CD4-positive, CD25-positive, alpha-beta regulatory T cell (primary cell): Measurements from ENCODE around the gene MMD2. TPM values are rescaled to one million over a fixed set of nuclear protein-coding genes. Genes with fewer than 3 reads are reported as not detected.
"Not testable (repeated sequence)": the region's sequence is repeated elsewhere in the genome, so short reads cannot be mapped to it uniquely, and the experiment has no call there.

Experiments used
- ATAC-seq, 2 donors: fragments of 150-1000 bp; cut with Tn5 transposase; one replicate each; pipeline ENCODE4 v1.10.0; 2021; ENCODE audit warnings: low read depth in 2 of 2, moderate number of reproducible peaks in 2 of 2, moderate library complexity in 1 of 2
- DNase-seq, 3 donors: peaks; one replicate each; pipeline versions ENCODE4 v3.0.0 to v3.0.0-alpha.2; 2012 to 2022; ENCODE audit warnings: mixed read lengths in 1 of 3
- H3K27ac ChIP-seq: one replicate; pipeline ENCODE4 v1.7.0; 2013; ENCODE audit warnings: mild to moderate bottlenecking, low read length; ENCODE audit not compliant: insufficient read depth, poor library complexity, severe bottlenecking
- H3K27me3 ChIP-seq: one replicate; pipeline ENCODE4 v1.7.0; 2013; ENCODE audit warnings: low read length; ENCODE audit not compliant: control insufficient read depth, insufficient read depth
- H3K36me3 ChIP-seq: one replicate; pipeline ENCODE4 v1.7.0; 2013; ENCODE audit warnings: mild to moderate bottlenecking, low read length, moderate library complexity; ENCODE audit not compliant: control insufficient read depth, insufficient read depth
- H3K4me1 ChIP-seq: 2 replicates; pipeline ENCODE4 v1.7.0; 2013; ENCODE audit warnings: mild to moderate bottlenecking, low read length; ENCODE audit not compliant: insufficient read depth, control insufficient read depth, poor library complexity, severe bottlenecking
- H3K4me3 ChIP-seq: one replicate; pipeline ENCODE4 v1.7.0; 2013; ENCODE audit warnings: low read depth, mild to moderate bottlenecking, low read length, moderate library complexity
- H3K9me3 ChIP-seq, 2 experiments: 1 replicate in 1 of 2; 2 replicates in 1 of 2; pipeline ENCODE4 v1.7.0; 2013; ENCODE audit warnings: low read length in 2 of 2, mild to moderate bottlenecking in 1 of 2, moderate library complexity in 1 of 2; ENCODE audit not compliant: control insufficient read depth in 2 of 2
- H3K27ac Mint-ChIP-seq, 3 donors: one replicate each; pipeline ENCODE4 v1.8.0; 2020 to 2022; ENCODE audit warnings: mild to moderate bottlenecking in 3 of 3, mixed read lengths in 3 of 3, moderate library complexity in 2 of 3
- H3K27me3 Mint-ChIP-seq: one replicate; pipeline ENCODE4 v1.8.0; 2022; ENCODE audit warnings: mild to moderate bottlenecking, mixed read lengths
- H3K36me3 Mint-ChIP-seq: one replicate; pipeline ENCODE4 v1.8.0; 2020; ENCODE audit warnings: mixed read lengths
- H3K4me1 Mint-ChIP-seq, 4 donors: one replicate each; pipeline ENCODE4 v1.8.0; 2020 to 2022; ENCODE audit warnings: mixed read lengths in 4 of 4, mild to moderate bottlenecking in 1 of 4
- H3K4me3 Mint-ChIP-seq, 4 donors: one replicate each; pipeline ENCODE4 v1.8.0; 2020 to 2022; ENCODE audit warnings: mild to moderate bottlenecking in 4 of 4, mixed read lengths in 4 of 4, moderate library complexity in 3 of 4
- H3K9me3 Mint-ChIP-seq, 7 donors: one replicate each; pipeline ENCODE4 v1.8.0; 2020 to 2022; ENCODE audit warnings: mixed read lengths in 7 of 7, mild to moderate bottlenecking in 3 of 7, moderate library complexity in 2 of 7
- polyA plus RNA-seq, 4 donors: library from polyadenylated mRNA; unstranded; fragments of 300-500 nt; fragmentation: Illumina TruSeq; gene quantifications; one replicate each; pipeline ENCODE4 v1.2.3, GENCODE V29; 2021
- total RNA-seq: library from RNA; stranded (reverse); gene quantifications from one replicate; pipeline ENCODE4 v1.2.3, GENCODE V29; 2022

Gene MMD2
- total and polyA plus RNA-seq, 5 donors from 2014 or later, result not detected

- not testable (repeated sequence) for ATAC-seq, H3K36me3 Mint-ChIP-seq, H3K4me3 Mint-ChIP-seq, H3K4me1 ChIP-seq, DNase-seq, H3K4me1 Mint-ChIP-seq, H3K4me3 ChIP-seq, H3K9me3 Mint-ChIP-seq, H3K27me3 ChIP-seq, H3K36me3 ChIP-seq, H3K27ac Mint-ChIP-seq, H3K27ac ChIP-seq, H3K9me3 ChIP-seq
- H3K27me3 Mint-ChIP-seq, result peaks cover 14% of the 10 kb centered on the region
Observed at GRCh38 chr7:4893188-4893587, 65.8 kb downstream of the MMD2 start.

GRCh38 chr7:4891522-4891921, 67.5 kb downstream of the MMD2 start:
- H3K36me3 ChIP-seq, H3K36me3 Mint-ChIP-seq, H3K4me3 Mint-ChIP-seq, H3K9me3 ChIP-seq, H3K4me1 ChIP-seq, H3K4me1 Mint-ChIP-seq, H3K4me3 ChIP-seq, H3K27me3 ChIP-seq, DNase-seq, H3K27ac Mint-ChIP-seq, H3K9me3 Mint-ChIP-seq, H3K27ac ChIP-seq, ATAC-seq: not testable (repeated sequence)
- peaks cover 14% of the 10 kb centered on the region for H3K27me3 Mint-ChIP-seq

- no peak overlapping the region for H3K27ac Mint-ChIP-seq
- no peaks in the 10 kb centered on the region for H3K36me3 Mint-ChIP-seq
- no peak for DNase-seq
- Histone ChIP-seq H3K27ac (no peak overlapping the region), H3K4me1 (no peaks in the 10 kb centered on the region), H3K9me3 (no peaks in the 10 kb centered on the region), H3K4me3 (no peak overlapping the region), H3K36me3 (no peaks in the 10 kb centered on the region), H3K27me3 (peaks cover 2% of the 10 kb centered on the region)
- no peak for ATAC-seq
- peaks cover 0 to 5% (median 0%) of the 10 kb centered on the region in 7 donors for H3K9me3 Mint-ChIP-seq
- no peak overlapping the region for H3K4me3 Mint-ChIP-seq
- peaks cover 0 to 5% (median 0%) of the 10 kb centered on the region in 4 donors for H3K4me1 Mint-ChIP-seq
- H3K27me3 Mint-ChIP-seq, result peaks cover 27% of the 10 kb centered on the region
Observed at GRCh38 chr7:4889682-4890081, 69.3 kb downstream of the MMD2 start.

- ATAC-seq (no peak), DNase-seq (no peak)
- H3K27ac Mint-ChIP-seq, result no peak overlapping the region
- H3K9me3 Mint-ChIP-seq, result peaks cover 0 to 4% (median 0%) of the 10 kb centered on the region in 7 donors
- Histone ChIP-seq H3K27me3 (peaks cover 4% of the 10 kb centered on the region), H3K27ac (no peak overlapping the region), H3K4me3 (no peak overlapping the region), H3K36me3 (no peaks in the 10 kb centered on the region), H3K4me1 (peaks cover 7% of the 10 kb centered on the region), H3K9me3 (no peaks in the 10 kb centered on the region)
- peaks cover 0 to 5% (median 2%) of the 10 kb centered on the region in 4 donors for H3K4me1 Mint-ChIP-seq
- H3K27me3 Mint-ChIP-seq, result peaks cover 37% of the 10 kb centered on the region
- no peaks in the 10 kb centered on the region for H3K36me3 Mint-ChIP-seq
- no peak overlapping the region for H3K4me3 Mint-ChIP-seq
Observed at GRCh38 chr7:4888161-4888560, 70.8 kb downstream of the MMD2 start.

GRCh38 chr7:4886671-4887070, 72.3 kb downstream of the MMD2 start:
- H3K36me3 ChIP-seq, result no peaks in the 10 kb centered on the region
- Mint-ChIP-seq H3K9me3 (peaks cover 0 to 4% (median 0%) of the 10 kb centered on the region in 7 donors), H3K36me3 (no peaks in the 10 kb centered on the region)

GRCh38 chr7:4885317-4885807, 73.6 kb downstream of the MMD2 start:
- no peak overlapping the region for H3K4me3 ChIP-seq
- Mint-ChIP-seq H3K4me1 (peaks cover 0 to 16% (median 9%) of the 10 kb centered on the region in 4 donors), H3K27ac (no peak overlapping the region), H3K36me3 (no peaks in the 10 kb centered on the region), H3K4me3 (no peak overlapping the region), H3K9me3 (peaks cover 0 to 3% (median 0%) of the 10 kb centered on the region in 7 donors), H3K27me3 (peaks cover 47% of the 10 kb centered on the region)
- ATAC-seq, result no peak
- peaks cover 9% of the 10 kb centered on the region for H3K27me3 ChIP-seq
- no peak overlapping the region for H3K27ac ChIP-seq
- DNase-seq, result no peak
- no peaks in the 10 kb centered on the region for H3K9me3 ChIP-seq
- H3K36me3 ChIP-seq, result no peaks in the 10 kb centered on the region
- peaks cover 11% of the 10 kb centered on the region for H3K4me1 ChIP-seq

More at GRCh38 chr7:4886671-4887070, 72.3 kb downstream of the MMD2 start:
- DNase-seq (no peak), ATAC-seq (no peak)
- H3K4me1 ChIP-seq, result peaks cover 11% of the 10 kb centered on the region
- Mint-ChIP-seq H3K4me3 (no peak overlapping the region), H3K4me1 (peaks cover 5 to 16% (median 9%) of the 10 kb centered on the region in 4 donors), H3K27me3 (peaks cover 45% of the 10 kb centered on the region), H3K27ac (no peak overlapping the region)
- peaks cover 9% of the 10 kb centered on the region for H3K27me3 ChIP-seq
- no peak overlapping the region for H3K4me3 ChIP-seq
- H3K27ac ChIP-seq, result no peak overlapping the region
- no peaks in the 10 kb centered on the region for H3K9me3 ChIP-seq

GRCh38 chr7:4884164-4884563, 74.8 kb downstream of the MMD2 start:
- peaks cover 0 to 1% (median 0%) of the 10 kb centered on the region in 7 donors for H3K9me3 Mint-ChIP-seq
- H3K9me3 ChIP-seq, result no peaks in the 10 kb centered on the region
- H3K4me1 Mint-ChIP-seq, result peaks cover 0 to 16% (median 9%) of the 10 kb centered on the region in 4 donors
- no peak for ATAC-seq
- H3K4me3 Mint-ChIP-seq, result peak overlapping the region in 3 of 4 donors; percentile 39 to 65 (median 41)
- H3K27ac Mint-ChIP-seq, result no peak overlapping the region
- H3K36me3 ChIP-seq, result no peaks in the 10 kb centered on the region
- no peak overlapping the region for H3K27ac ChIP-seq
- H3K4me3 ChIP-seq, result no peak overlapping the region
- no peaks in the 10 kb centered on the region for H3K36me3 Mint-ChIP-seq
- H3K4me1 ChIP-seq, result peaks cover 11% of the 10 kb centered on the region
- peaks cover 47% of the 10 kb centered on the region for H3K27me3 Mint-ChIP-seq
- no peak for DNase-seq
- peaks cover 9% of the 10 kb centered on the region for H3K27me3 ChIP-seq
